T47D (cell line): Measurements from ENCODE around the gene NAA25.
"Not testable (repeated sequence)": the region's sequence is repeated elsewhere in the genome, so short reads cannot be mapped to it uniquely, and the experiment has no call there.

ENCODE experiments used
- DNase-seq, 2 experiments: peaks; one replicate each; pipeline versions ENCODE4 v3.0.0 to v3.0.0-alpha.2; 2011 to 2012; ENCODE audit warnings: low read depth in 1 of 2, low spot score in 1 of 2
- JUND ChIP-seq: IDR thresholded peaks from 2 replicates; pipeline ENCODE4 v1.6.1; 2012; ENCODE audit warnings: low read depth
- in situ Hi-C: cut with HindIII; loops from 2 replicates; pipeline ENCODE4 v1.10.0; 2016; ENCODE audit warnings: low sequenced_read_pairs, low pct_unique_long_range_greater_than_20kb

The NAA25 gene

GRCh38 chr12:112126911-112127310, 18.3 kb upstream of the NAA25 start:
- in situ Hi-C loops, result no loop called here
- no peak for DNase-seq
- no peak for TF ChIP-seq JUND

GRCh38 chr12:112126000-112126438, 17.4 kb upstream of the NAA25 start:
- no peak for DNase-seq
- in situ Hi-C loops, result no loop called here

GRCh38 chr12:112125250-112125999, 16.8 kb upstream of the NAA25 start, which contains the start of gene TRAFD1:
Gene TRAFD1 (plus strand): TSS chr12:112125560. CDS start chr12:112130523, 4,963 bp downstream.
- in situ Hi-C loops, result no loop called here
- peak; percentile 98 to 99 for DNase-seq
- TF ChIP-seq JUND, result no peak

More at GRCh38 chr12:112126000-112126438, 17.4 kb upstream of the NAA25 start:
- no peak for TF ChIP-seq JUND

- DNase-seq, result no peak
- in situ Hi-C loops, result no loop called here
- TF ChIP-seq JUND, result no peak
These were observed 16.3 kb upstream of the NAA25 start for GRCh38 chr12:112124918-112125249.

- no peak for TF ChIP-seq JUND
- no peak for DNase-seq
- in situ Hi-C loops, result no loop called here
These were observed 14.5 kb upstream of the NAA25 start for GRCh38 chr12:112122823-112123690.

GRCh38 chr12:112121780-112122565, 13.4 kb upstream of the NAA25 start:
- DNase-seq, result no peak
- in situ Hi-C loops, result no loop called here
- TF ChIP-seq JUND, result no peak

- TF ChIP-seq JUND, result no peak
- DNase-seq, result no peak
- in situ Hi-C loops, result no loop called here
These were observed 9.1 kb upstream of the NAA25 start for GRCh38 chr12:112117685-112118084.

GRCh38 chr12:112116232-112117060, 7.9 kb upstream of the NAA25 start:
- in situ Hi-C loops, result no loop called here
- no peak for DNase-seq
- TF ChIP-seq JUND, result no peak

- TF ChIP-seq JUND, result no peak
- in situ Hi-C loops, result no loop called here
- no peak for DNase-seq
These were observed 6.9 kb upstream of the NAA25 start for GRCh38 chr12:112115259-112116045.

GRCh38 chr12:112112409-112113133, 4.0 kb upstream of the NAA25 start:
- in situ Hi-C loops, result no loop called here
- TF ChIP-seq JUND, result no peak
- peak in 1 of 2 experiments; percentile 82 for DNase-seq

GRCh38 chr12:112111931-112112330, 3.3 kb upstream of the NAA25 start:
- DNase-seq, result peak in 1 of 2 experiments; percentile 54
- in situ Hi-C loops, result no loop called here
- no peak for TF ChIP-seq JUND

GRCh38 chr12:112110787-112111662, 2.4 kb upstream of the NAA25 start:
- in situ Hi-C loops, DNase-seq: not testable (repeated sequence)
